Suprapubic skin (tissue), 3 donors: ENCODE measurements around the gene CHD9.

ENCODE experiments used
- POLR2A ChIP-seq, 2 donors: fragments of 450-650 bp; IDR thresholded peaks; one replicate each; pipeline ENCODE4 v1.6.1; 2017; ENCODE audit warnings: antibody characterized with exemption in 2 of 2, mild to moderate bottlenecking in 2 of 2, moderate library complexity in 2 of 2
- TF ChIP-seq, protein P1 (sequence below), 2 donors: fragments of 200-600 bp in 1 of 2; fragments of 450-650 bp in 1 of 2; sonication (generic) in 1 of 2; IDR thresholded peaks; one replicate each; pipeline ENCODE4 v1.5.1; 2016 to 2019; ENCODE audit warnings: antibody characterized with exemption in 2 of 2, mild to moderate bottlenecking in 1 of 2, moderate library complexity in 1 of 2

DNA sequence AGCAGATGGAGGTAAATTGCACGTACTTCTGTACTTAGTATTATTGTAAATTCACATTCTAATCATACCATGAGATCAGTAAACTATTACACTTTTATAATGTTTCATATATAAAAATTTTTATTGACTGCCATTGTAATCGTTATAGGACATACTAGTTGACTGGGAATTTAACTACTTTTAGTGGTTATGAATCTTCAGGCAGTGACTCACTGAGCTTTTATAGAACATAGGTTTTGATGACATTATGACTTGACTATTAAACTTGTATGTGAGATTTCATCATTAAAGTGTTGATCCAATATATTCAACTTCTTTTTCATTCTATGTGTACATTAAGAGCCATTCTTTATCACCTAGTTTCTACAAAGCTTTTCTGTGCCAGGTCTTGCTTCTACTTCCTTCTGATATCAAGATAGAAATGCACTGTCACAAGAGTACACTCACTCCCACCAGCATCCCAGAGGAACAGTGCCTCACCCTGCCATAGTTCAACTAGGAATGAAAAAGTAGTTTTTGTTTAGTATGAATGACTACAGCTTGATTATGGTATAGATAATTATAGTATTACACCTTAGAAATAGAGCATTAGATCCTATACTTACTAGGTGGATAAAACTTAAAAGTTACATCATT is 237.1 kb downstream of the CHD9 start:
- TF ChIP-seq, protein P1, sequence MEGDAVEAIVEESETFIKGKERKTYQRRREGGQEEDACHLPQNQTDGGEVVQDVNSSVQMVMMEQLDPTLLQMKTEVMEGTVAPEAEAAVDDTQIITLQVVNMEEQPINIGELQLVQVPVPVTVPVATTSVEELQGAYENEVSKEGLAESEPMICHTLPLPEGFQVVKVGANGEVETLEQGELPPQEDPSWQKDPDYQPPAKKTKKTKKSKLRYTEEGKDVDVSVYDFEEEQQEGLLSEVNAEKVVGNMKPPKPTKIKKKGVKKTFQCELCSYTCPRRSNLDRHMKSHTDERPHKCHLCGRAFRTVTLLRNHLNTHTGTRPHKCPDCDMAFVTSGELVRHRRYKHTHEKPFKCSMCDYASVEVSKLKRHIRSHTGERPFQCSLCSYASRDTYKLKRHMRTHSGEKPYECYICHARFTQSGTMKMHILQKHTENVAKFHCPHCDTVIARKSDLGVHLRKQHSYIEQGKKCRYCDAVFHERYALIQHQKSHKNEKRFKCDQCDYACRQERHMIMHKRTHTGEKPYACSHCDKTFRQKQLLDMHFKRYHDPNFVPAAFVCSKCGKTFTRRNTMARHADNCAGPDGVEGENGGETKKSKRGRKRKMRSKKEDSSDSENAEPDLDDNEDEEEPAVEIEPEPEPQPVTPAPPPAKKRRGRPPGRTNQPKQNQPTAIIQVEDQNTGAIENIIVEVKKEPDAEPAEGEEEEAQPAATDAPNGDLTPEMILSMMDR (IDR thresholded peaks at IDR 0.05), result no peak
- no peak for TF ChIP-seq POLR2A (IDR thresholded peaks at IDR 0.05)
